Activated naive CD4-positive, alpha-beta T cell treated with anti-CD3 and anti-CD28 coated beads, Interleukin-2, amount 50 U/mL, for 72 hours (primary cell): ENCODE results near the gene COQ9. TPM values are rescaled to one million over a fixed set of nuclear protein-coding genes. Genes with fewer than 3 reads are reported as not detected.
"Not testable (repeated sequence)": the region's sequence is repeated elsewhere in the genome, so short reads cannot be mapped to it uniquely, and the experiment has no call there.

ENCODE experiments used
- ATAC-seq, 2 donors: fragments of 150-1000 bp; cut with Tn5 transposase; 2 replicates each; pipeline ENCODE4 v1.10.0; 2021; ENCODE audit warnings: mild to moderate bottlenecking in 2 of 2, moderate library complexity in 2 of 2
- DNase-seq, 2 donors: peaks; one replicate each; pipeline ENCODE4 v3.0.0; 2021 to 2022; ENCODE audit warnings: low spot score in 2 of 2
- H3K27ac Mint-ChIP-seq, 2 donors: one replicate each; pipeline ENCODE4 v1.8.0; 2022; ENCODE audit warnings: mild to moderate bottlenecking in 2 of 2, mixed read lengths in 2 of 2
- H3K36me3 Mint-ChIP-seq, 2 donors: one replicate each; pipeline ENCODE4 v1.8.0; 2022; ENCODE audit warnings: mixed read lengths in 2 of 2
- H3K9me3 Mint-ChIP-seq, 2 donors: one replicate each; pipeline ENCODE4 v1.8.0; 2022; ENCODE audit warnings: mixed read lengths in 2 of 2
- total RNA-seq, 2 donors: library from RNA; stranded (reverse); gene quantifications; one replicate each; pipeline ENCODE4 v1.2.3, GENCODE V29; 2022

Gene COQ9
- total RNA-seq, 2 donors from 2014 or later: 14.8 to 44.3 TPM

- Mint-ChIP-seq H3K36me3 (no peaks in the 10 kb centered on the region), H3K9me3 (no peaks in the 10 kb centered on the region), H3K27ac (peak overlapping the region; percentile 2 to 60)
- no peak for ATAC-seq
- DNase-seq: peak in 1 of 2 donors; percentile 34
These were observed 25.0 kb upstream of the COQ9 start for GRCh38 chr16:57422026-57422944.

DNA sequence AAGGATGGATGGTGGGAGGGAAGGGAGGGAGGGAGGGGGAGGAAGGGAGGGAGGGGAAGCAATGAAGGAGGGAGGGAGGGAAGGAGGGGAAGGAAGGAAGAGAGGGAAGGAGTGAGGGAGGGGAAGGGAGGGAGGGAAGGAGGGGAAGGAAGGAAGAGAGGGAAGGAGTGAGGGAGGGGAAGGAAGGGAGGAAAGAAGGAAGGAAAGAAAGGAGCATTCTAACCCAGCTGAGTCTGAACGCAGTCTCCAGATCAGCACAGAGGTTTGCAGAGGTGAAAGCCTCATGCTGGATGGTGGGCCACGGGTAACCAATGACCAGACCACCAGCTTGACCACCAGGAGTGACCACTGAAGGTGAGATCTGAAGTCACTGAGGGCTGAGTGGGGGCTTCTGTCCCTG is 24.1 kb upstream of the COQ9 start:
- DNase-seq (no peak), ATAC-seq (no peak)
- Mint-ChIP-seq H3K9me3 (no peaks in the 10 kb centered on the region), H3K27ac (no peak overlapping the region), H3K36me3 (peaks cover 0 to 4% of the 10 kb centered on the region in 2 donors)

DNA sequence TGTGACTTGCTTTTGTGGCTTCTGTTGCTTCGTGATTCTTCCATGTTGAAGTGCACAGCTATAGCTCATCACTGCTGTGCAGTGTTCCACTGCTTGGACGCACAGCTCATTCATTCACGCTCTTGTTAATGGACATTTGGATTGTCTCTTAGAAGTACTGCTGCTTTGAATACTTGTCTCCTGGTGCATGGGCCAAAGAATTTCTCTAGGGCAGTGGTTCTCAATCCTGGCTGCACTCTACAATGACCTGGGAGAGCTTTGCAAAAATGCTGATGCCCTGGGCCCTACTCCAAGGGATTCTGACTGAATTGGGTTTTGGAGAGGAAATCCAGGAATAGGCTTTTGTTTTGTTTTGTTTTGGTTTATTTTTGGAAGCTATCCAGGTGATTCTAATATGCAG is 22.7 kb upstream of the COQ9 start:
- DNase-seq: no peak
- peak overlapping the region in 1 of 2 donors; percentile 70 for H3K27ac Mint-ChIP-seq

DNA sequence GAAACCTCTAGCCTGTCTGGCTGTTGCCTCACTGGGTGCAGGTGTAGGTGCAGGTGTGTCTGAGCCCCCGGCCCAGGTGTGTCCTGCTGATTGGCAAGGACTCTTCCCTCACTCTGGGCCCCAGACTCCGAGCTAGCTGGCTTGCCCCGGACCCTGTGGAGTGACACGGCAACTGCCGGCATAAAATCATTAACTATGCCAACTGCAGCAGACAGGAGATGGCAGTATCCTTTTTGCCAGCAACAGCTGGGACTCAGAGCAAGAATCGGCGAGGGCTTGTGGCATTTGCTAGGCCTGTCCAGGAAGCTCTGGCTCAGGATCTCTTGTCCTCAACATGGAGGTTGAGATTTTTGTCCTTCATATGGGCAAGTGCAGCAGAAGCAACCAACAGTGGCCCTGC is 20.9 kb upstream of the COQ9 start:
- DNase-seq (no peak), ATAC-seq (no peak)
- Mint-ChIP-seq H3K36me3 (peaks cover 11 to 12% of the 10 kb centered on the region in 2 donors), H3K27ac (no peak overlapping the region), H3K9me3 (no peaks in the 10 kb centered on the region)

More for the DNA sequence above, 22.7 kb upstream of the COQ9 start:
- Mint-ChIP-seq H3K9me3 (no peaks in the 10 kb centered on the region), H3K36me3 (peaks cover 0 to 4% of the 10 kb centered on the region in 2 donors)
- no peak for ATAC-seq

DNA sequence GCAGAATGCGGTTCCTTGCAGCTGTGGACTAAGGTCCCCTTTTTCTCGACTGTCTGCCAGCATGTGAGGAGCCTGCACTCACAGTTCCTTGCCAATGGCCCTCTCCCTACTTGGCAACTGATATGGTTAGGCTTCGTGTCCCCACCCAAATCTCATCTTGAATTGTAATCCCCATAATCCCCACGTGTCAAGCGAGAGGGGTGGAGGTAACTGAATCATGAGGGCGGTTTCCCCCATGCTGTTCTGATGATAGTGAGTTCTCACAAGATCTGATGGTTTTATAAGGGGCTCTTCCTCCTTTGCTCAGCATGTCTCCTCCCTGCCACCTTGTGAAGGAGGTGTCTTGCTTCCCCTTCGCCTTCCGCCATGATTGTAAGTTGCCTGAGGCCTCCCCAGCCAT is 20.0 kb upstream of the COQ9 start:
- peaks cover 11 to 12% of the 10 kb centered on the region in 2 donors for H3K36me3 Mint-ChIP-seq
- peak overlapping the region in 1 of 2 donors; percentile 65 for H3K27ac Mint-ChIP-seq
- ATAC-seq (no peak), DNase-seq (no peak)
- no peaks in the 10 kb centered on the region for H3K9me3 Mint-ChIP-seq

DNA sequence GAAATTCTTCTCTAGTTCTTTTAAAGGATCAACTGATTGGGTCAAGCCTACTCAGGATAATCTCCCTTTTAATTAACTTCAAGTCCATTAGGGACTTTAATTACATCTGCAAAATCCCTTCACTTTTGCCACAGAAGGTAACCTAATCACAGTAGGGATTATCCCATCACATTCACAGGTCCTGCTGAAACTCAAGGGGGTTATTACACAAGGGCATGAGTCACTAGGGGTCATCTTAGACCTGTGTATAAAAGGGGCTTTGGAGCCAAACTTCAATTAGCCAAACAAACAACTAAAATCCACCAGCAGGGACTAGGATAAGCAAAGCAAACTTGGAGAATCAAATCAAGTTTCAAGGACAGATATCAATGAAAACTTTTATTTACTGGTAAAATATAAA is 19.5 kb upstream of the COQ9 start:
- H3K27ac Mint-ChIP-seq: peak overlapping the region in 1 of 2 donors; percentile 65

DNA sequence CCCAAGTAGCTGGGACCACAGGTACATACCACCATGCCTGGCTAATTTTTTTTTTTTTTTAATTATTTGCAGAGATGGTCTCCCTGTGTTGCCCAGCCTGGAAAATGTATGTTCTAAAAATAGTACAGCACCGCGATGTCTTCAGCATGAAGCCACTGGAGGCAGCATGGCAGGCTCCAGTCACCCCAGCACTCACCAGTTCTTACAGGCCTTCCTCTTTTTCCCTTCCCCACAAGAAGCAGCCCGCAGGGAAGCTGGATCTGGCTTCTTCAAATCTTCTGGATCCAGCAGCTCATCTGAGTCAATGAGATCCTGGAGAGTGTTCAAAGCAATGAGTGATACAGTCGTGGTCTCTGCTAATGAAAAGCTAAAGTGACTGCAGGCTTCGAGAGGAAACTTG is 16.3 kb upstream of the COQ9 start:
- H3K36me3 Mint-ChIP-seq: peaks cover 17% of the 10 kb centered on the region in 2 donors
- ATAC-seq (no peak), DNase-seq (no peak)
- peak overlapping the region in 1 of 2 donors; percentile 62 for H3K27ac Mint-ChIP-seq
- H3K9me3 Mint-ChIP-seq: no peaks in the 10 kb centered on the region

More for the DNA sequence above, 19.5 kb upstream of the COQ9 start:
- DNase-seq: no peak
- H3K9me3 Mint-ChIP-seq: no peaks in the 10 kb centered on the region
- peaks cover 11 to 12% of the 10 kb centered on the region in 2 donors for H3K36me3 Mint-ChIP-seq
- no peak for ATAC-seq

GRCh38 chr16:57432505-57432904 is 14.8 kb upstream of the COQ9 start:
- H3K36me3 Mint-ChIP-seq: peaks cover 16 to 17% of the 10 kb centered on the region in 2 donors
- peak overlapping the region in 1 of 2 donors; percentile 88 for H3K27ac Mint-ChIP-seq
- H3K9me3 Mint-ChIP-seq: no peaks in the 10 kb centered on the region
- DNase-seq: no peak
- ATAC-seq: no peak

GRCh38 chr16:57432989-57433388 is 14.3 kb upstream of the COQ9 start:
- ATAC-seq: no peak
- Mint-ChIP-seq H3K9me3 (no peaks in the 10 kb centered on the region), H3K36me3 (peaks cover 13 to 17% of the 10 kb centered on the region in 2 donors), H3K27ac (peak overlapping the region; percentile 58 to 88)
- no peak for DNase-seq

DNA sequence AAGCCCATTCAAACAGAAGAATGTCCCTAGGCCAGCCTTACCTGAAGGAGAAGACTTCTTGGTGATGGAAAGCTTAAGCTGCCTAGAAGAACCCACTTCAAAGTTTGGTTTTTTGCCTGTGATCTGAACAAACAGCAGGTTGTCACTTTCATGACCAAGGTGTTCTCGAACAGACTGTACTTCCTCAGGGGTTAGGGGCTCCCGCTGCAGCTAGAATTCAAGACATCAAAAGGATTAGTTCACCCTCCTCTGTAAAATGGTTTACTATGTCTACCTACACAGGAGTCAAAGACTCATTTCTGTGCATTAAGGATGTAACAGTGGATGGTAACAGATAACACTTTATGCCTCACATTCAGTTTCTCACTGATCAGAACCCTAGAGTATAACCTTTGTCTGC is 13.3 kb upstream of the COQ9 start:
- ATAC-seq (no peak), DNase-seq (no peak)
- Mint-ChIP-seq H3K27ac (peak overlapping the region; percentile 29 to 58), H3K36me3 (peaks cover 13 to 23% of the 10 kb centered on the region in 2 donors), H3K9me3 (no peaks in the 10 kb centered on the region)

- Mint-ChIP-seq H3K36me3 (peaks cover 22 to 32% of the 10 kb centered on the region in 2 donors), H3K9me3 (no peaks in the 10 kb centered on the region), H3K27ac (peak overlapping the region in 1 of 2 donors; percentile 47)
- DNase-seq (no peak), ATAC-seq (no peak)
These were observed 11.4 kb upstream of the COQ9 start for GRCh38 chr16:57435838-57436237.

- H3K9me3 Mint-ChIP-seq, ATAC-seq, DNase-seq, H3K27ac Mint-ChIP-seq: not testable (repeated sequence)
- peaks cover 27 to 35% of the 10 kb centered on the region in 2 donors for H3K36me3 Mint-ChIP-seq
These were observed 7.3 kb upstream of the COQ9 start for GRCh38 chr16:57439947-57440346.

GRCh38 chr16:57440551-57440950 is 6.7 kb upstream of the COQ9 start:
- H3K9me3 Mint-ChIP-seq, H3K27ac Mint-ChIP-seq, DNase-seq, ATAC-seq: not testable (repeated sequence)
- peaks cover 27 to 35% of the 10 kb centered on the region in 2 donors for H3K36me3 Mint-ChIP-seq

GRCh38 chr16:57444711-57445110 is 2.6 kb upstream of the COQ9 start:
- H3K27ac Mint-ChIP-seq: no peak overlapping the region
- DNase-seq (no peak), ATAC-seq (no peak)
- no peaks in the 10 kb centered on the region for H3K9me3 Mint-ChIP-seq
- peaks cover 24 to 30% of the 10 kb centered on the region in 2 donors for H3K36me3 Mint-ChIP-seq

- DNase-seq: no peak
- no peak for ATAC-seq
- Mint-ChIP-seq H3K36me3 (peaks cover 16 to 22% of the 10 kb centered on the region in 2 donors), H3K27ac (no peak overlapping the region), H3K9me3 (no peaks in the 10 kb centered on the region)
These were observed 1.8 kb upstream of the COQ9 start for GRCh38 chr16:57445510-57445909.

GRCh38 chr16:57446531-57447185 is 621 bp upstream of the COQ9 start:
- peak; percentile 30 to 40 for ATAC-seq
- Mint-ChIP-seq H3K27ac (peak overlapping the region; percentile 93 to 96), H3K9me3 (no peaks in the 10 kb centered on the region), H3K36me3 (peaks cover 9 to 10% of the 10 kb centered on the region in 2 donors)
- DNase-seq: peak in 1 of 2 donors; percentile 25

- DNase-seq: no peak
- H3K27ac Mint-ChIP-seq: peak overlapping the region in 1 of 2 donors; percentile 59
- no peak for ATAC-seq
- no peaks in the 10 kb centered on the region for H3K9me3 Mint-ChIP-seq
- peaks cover 0 to 12% of the 10 kb centered on the region in 2 donors for H3K36me3 Mint-ChIP-seq
These were observed 4.7 kb downstream of the COQ9 start for GRCh38 chr16:57452021-57452420.
